ENCODE data around the gene ZNF593OS.

DNA sequence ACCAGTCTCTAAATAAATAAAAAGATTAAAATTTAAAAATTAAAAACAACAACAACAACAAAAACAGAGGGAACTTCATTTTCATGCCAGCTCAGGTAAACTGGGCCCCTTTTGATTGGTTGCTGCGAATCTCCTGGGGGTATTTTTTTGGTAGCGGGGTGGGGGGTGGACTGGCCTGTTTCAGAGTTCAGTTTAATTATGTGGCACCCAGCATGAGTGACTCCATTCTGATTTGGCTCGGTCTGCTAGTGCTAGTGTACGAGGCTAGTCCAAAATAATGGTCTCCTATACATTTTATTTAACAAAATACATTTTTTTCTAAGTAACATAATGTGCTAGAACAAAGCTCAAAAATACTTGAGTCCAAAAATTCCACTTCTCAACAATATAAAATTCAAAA is 41.9 kb downstream of the ZNF593OS start:
- TF ChIP-seq, protein P1, sequence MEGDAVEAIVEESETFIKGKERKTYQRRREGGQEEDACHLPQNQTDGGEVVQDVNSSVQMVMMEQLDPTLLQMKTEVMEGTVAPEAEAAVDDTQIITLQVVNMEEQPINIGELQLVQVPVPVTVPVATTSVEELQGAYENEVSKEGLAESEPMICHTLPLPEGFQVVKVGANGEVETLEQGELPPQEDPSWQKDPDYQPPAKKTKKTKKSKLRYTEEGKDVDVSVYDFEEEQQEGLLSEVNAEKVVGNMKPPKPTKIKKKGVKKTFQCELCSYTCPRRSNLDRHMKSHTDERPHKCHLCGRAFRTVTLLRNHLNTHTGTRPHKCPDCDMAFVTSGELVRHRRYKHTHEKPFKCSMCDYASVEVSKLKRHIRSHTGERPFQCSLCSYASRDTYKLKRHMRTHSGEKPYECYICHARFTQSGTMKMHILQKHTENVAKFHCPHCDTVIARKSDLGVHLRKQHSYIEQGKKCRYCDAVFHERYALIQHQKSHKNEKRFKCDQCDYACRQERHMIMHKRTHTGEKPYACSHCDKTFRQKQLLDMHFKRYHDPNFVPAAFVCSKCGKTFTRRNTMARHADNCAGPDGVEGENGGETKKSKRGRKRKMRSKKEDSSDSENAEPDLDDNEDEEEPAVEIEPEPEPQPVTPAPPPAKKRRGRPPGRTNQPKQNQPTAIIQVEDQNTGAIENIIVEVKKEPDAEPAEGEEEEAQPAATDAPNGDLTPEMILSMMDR (IDR thresholded peaks at IDR 0.05; ENCODE audit: extremely low read depth in 1 of 2, insufficient read depth in 1 of 2, low read depth in 1 of 2, low read length in 2 of 2), result no peak
- TF ChIP-seq EZH2 (IDR thresholded peaks at IDR 0.05; ENCODE audit: borderline replicate concordance, low read depth, low read length, severe bottlenecking), result no peak
- no peak for TF ChIP-seq POLR2A (IDR thresholded peaks at IDR 0.05; ENCODE audit: low read depth, low read length)
- TF ChIP-seq, protein P2, sequence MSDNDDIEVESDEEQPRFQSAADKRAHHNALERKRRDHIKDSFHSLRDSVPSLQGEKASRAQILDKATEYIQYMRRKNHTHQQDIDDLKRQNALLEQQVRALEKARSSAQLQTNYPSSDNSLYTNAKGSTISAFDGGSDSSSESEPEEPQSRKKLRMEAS (IDR thresholded peaks at IDR 0.05; ENCODE audit: insufficient read depth, insufficient read length), result no peak
- no peak for TF ChIP-seq MYC (IDR thresholded peaks at IDR 0.05; ENCODE audit: low read depth, low read length)
- TF ChIP-seq POLR2AphosphoS5 (IDR thresholded peaks at IDR 0.05; ENCODE audit: insufficient read depth, low read depth, low read length), result no peak

Data from endothelial cell of umbilical vein (primary cell).